Measurements from ENCODE around the gene ZDHHC18.

ZDHHC18 gene

DNA sequence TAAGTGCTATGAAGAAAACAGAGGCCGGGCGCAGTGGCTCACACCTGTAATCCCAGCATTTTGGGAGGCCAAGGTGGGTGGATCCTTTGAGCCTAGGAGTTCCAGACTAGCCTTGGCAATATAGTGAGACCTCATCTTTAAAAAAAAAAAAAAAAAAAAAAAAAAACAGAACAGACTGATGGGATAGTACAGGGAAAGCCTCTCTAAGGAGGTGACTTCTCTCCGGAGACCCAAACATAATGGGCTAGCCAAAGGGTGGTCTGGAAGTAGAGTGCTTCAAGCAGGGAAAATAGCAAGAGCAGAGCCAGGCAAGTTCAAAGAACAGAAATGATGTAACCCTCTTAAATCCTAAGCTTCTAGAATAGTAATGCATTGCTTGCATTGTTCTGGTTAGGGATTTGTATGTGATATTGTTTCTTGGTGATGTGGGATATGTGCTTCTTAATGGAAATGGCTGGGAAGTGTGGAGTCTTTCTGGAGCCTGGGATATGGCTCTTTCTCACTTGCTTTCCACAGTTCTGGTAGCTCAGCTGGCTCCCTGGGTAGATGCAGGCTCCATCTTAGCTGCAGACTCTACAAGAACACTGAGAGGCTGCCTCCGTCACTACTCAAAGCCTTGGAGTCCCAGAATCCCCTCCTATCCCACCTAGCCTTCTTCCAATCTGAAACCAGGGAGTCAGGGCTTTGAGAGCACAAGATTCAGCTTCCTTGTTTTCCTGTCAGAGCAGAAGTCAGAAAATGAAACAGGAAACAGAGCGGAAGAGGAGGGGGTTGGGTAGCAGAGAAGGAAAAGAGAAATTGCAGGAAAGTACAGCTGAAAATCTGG, 40.7 kb upstream of the ZDHHC18 start (continued):
- TF ChIP-seq PPARA (CRISPR knock-in tag; IDR thresholded peaks at IDR 0.05; ENCODE audit: borderline replicate concordance) (no peak), ZNF70 (CRISPR knock-in tag; IDR thresholded peaks at IDR 0.05) (no peak)
- TF ChIP-seq, protein P1, sequence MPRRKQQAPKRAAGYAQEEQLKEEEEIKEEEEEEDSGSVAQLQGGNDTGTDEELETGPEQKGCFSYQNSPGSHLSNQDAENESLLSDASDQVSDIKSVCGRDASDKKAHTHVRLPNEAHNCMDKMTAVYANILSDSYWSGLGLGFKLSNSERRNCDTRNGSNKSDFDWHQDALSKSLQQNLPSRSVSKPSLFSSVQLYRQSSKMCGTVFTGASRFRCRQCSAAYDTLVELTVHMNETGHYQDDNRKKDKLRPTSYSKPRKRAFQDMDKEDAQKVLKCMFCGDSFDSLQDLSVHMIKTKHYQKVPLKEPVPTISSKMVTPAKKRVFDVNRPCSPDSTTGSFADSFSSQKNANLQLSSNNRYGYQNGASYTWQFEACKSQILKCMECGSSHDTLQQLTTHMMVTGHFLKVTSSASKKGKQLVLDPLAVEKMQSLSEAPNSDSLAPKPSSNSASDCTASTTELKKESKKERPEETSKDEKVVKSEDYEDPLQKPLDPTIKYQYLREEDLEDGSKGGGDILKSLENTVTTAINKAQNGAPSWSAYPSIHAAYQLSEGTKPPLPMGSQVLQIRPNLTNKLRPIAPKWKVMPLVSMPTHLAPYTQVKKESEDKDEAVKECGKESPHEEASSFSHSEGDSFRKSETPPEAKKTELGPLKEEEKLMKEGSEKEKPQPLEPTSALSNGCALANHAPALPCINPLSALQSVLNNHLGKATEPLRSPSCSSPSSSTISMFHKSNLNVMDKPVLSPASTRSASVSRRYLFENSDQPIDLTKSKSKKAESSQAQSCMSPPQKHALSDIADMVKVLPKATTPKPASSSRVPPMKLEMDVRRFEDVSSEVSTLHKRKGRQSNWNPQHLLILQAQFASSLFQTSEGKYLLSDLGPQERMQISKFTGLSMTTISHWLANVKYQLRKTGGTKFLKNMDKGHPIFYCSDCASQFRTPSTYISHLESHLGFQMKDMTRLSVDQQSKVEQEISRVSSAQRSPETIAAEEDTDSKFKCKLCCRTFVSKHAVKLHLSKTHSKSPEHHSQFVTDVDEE (CRISPR knock-in tag; IDR thresholded peaks at IDR 0.05) = no peak

DNA sequence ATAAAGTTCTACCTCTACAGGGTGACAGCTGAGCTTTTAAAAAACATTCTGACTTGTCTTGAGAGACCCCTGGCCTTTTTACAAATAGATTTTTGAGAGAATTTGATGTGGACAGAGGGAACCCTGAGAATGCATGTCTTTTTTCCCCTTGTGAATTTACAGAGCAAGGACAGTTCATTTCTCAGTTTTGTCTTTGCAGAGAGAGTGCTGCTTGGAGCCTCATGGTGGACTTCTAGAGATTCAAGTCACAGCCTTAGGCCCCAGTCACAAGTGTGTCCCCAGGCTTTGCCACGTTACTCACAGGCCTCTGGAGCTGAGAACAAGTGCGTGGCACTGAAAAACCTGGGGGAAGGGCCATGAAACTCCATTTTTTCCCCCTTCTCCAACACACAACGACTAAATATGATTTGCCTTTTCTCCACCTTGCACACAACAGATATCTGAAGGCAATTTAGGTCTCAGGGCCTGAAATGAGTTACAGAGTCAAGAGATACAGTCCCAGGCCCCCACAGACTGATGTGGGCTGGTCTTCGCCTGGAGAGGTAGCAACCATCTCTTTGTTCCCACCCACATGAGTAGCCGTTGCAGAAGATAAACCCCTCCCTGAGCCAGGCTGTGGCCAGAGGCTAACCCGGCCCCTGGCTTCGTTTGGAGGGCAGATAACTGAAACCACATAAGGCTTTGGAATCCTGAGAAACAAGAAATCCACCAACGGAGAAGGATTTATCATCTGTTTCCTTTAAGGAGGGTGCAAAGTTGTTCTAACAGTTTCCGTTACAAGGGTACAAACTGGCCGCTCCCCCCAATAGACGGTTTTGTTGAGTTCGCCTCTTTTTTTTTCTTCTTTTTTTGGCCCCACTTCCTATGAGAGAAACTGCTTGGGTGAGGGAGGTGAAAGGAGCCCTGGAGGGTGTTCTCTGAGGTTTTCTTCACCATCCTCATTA, 39.8 kb upstream of the ZDHHC18 start:
- ATAC-seq = peak; percentile 72
- TF ChIP-seq, protein P2, sequence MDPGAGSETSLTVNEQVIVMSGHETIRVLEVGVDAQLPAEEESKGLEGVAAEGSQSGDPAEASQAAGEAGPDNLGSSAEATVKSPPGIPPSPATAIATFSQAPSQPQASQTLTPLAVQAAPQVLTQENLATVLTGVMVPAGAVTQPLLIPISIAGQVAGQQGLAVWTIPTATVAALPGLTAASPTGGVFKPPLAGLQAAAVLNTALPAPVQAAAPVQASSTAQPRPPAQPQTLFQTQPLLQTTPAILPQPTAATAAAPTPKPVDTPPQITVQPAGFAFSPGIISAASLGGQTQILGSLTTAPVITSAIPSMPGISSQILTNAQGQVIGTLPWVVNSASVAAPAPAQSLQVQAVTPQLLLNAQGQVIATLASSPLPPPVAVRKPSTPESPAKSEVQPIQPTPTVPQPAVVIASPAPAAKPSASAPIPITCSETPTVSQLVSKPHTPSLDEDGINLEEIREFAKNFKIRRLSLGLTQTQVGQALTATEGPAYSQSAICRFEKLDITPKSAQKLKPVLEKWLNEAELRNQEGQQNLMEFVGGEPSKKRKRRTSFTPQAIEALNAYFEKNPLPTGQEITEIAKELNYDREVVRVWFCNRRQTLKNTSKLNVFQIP (CRISPR knock-in tag; IDR thresholded peaks at IDR 0.05; ENCODE audit: borderline replicate concordance, low read depth) = no peak
- TF ChIP-seq ARNTL (CRISPR knock-in tag; IDR thresholded peaks at IDR 0.05; ENCODE audit: borderline replicate concordance, low read depth) = no peak
- TF ChIP-seq BACH2 (CRISPR knock-in tag; IDR thresholded peaks at IDR 0.05; ENCODE audit: borderline replicate concordance) = no peak
- no peak for TF ChIP-seq ZNF70 (CRISPR knock-in tag; IDR thresholded peaks at IDR 0.05)

DNA sequence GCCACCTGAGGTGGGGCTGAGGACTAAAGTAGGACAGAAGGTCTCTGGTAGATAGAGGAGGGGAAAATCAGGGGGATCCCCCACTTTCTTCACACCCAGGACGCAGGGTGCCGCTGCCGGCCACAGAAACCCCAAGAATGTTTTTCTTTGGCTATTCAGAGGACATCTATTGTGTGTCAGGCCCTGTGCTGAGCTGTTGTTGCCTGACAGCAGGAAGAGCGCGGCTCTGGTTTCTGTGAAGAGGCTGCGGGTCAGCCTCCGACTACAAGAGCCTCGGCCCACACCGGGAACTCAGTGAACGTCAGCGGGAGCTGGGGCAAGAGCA, 39.1 kb upstream of the ZDHHC18 start:
- TF ChIP-seq PPARA (CRISPR knock-in tag; IDR thresholded peaks at IDR 0.05; ENCODE audit: borderline replicate concordance) (no peak), RARB (CRISPR knock-in tag; IDR thresholded peaks at IDR 0.05) (no peak), BACH2 (CRISPR knock-in tag; IDR thresholded peaks at IDR 0.05; ENCODE audit: borderline replicate concordance) (no peak), CSDC2 (CRISPR knock-in tag; IDR thresholded peaks at IDR 0.05) (no peak)
- TF ChIP-seq, protein P3, sequence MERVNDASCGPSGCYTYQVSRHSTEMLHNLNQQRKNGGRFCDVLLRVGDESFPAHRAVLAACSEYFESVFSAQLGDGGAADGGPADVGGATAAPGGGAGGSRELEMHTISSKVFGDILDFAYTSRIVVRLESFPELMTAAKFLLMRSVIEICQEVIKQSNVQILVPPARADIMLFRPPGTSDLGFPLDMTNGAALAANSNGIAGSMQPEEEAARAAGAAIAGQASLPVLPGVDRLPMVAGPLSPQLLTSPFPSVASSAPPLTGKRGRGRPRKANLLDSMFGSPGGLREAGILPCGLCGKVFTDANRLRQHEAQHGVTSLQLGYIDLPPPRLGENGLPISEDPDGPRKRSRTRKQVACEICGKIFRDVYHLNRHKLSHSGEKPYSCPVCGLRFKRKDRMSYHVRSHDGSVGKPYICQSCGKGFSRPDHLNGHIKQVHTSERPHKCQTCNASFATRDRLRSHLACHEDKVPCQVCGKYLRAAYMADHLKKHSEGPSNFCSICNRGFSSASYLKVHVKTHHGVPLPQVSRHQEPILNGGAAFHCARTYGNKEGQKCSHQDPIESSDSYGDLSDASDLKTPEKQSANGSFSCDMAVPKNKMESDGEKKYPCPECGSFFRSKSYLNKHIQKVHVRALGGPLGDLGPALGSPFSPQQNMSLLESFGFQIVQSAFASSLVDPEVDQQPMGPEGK (CRISPR knock-in tag; IDR thresholded peaks at IDR 0.05; ENCODE audit: borderline replicate concordance) = 0 out of 2 replicates have a peak, but pooled peaks have one; percentile 12
- ATAC-seq = peak; percentile 25

DNA sequence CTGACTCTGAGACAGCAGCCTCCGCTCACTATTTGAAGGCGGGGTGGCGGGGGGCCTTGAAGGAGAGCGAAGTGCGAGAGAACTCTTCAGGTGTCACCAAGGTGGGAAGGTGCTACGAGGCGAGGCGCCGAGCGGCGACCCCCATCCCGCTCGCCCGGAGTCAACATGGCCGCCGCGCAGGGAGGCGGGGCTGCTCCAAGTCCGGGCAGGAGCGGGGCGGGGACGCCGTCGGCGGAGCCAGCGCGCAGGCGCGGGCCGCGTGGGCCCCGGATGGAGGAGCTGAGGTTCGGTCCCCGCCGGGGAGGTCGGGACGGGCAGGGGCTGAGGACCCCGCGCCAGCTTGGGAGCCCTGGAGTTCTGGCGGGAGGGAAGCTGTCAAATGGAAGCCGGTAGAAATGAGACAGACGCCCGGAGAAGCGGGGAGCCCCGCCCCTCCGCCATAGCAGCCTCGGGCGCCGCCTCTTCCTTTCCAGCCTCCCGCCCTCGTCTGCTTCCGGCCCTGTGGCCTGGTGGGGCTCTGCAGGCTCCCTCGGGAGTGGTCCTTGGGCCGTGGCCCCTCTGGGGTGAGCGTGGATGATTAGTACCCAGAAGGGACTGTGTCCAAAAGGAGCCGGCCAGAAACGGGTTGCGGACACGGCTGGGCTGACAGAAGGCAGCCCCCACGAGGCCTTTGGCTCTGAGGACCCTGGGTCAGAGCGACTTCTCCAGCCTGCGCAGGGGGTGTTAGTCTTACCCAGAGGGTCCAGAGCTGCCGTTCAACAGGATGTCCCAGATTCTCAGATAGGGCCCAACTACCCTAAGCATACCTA, 38.6 kb upstream of the ZDHHC18 start, which contains the start of gene PIGV:
Gene PIGV, plus strand, starts transcription at position 245 of the 809 bp plus-strand sequence. CDS start 2,866 bp downstream, outside the sequence.
- TF ChIP-seq ZC3H10 (CRISPR knock-in tag; IDR thresholded peaks at IDR 0.05) = peak; percentile 59; the same call in 1 of the 2 replicates
- no peak for TF ChIP-seq ESRRG (CRISPR knock-in tag; IDR thresholded peaks at IDR 0.05)
- ATAC-seq = peak; percentile 81

DNA sequence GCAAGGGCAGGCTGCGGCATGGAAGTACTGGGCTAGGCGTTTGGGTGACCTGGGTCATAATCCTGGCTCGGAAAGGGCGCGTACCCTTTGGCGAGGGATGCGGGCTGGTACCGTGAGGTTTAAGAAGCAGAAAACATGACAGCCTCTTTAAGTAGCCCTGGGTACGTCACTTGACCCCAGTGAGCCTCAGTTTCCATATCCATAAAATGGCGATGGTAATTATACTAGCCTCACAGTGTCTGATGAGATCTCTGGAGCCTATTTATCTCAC, 38.0 kb upstream of the ZDHHC18 start:
- no peak for ATAC-seq
- TF ChIP-seq ZNF565 (CRISPR knock-in tag; conservative IDR thresholded peaks at IDR 0.05; ENCODE audit: low read depth) = no peak
- TF ChIP-seq RARB (CRISPR knock-in tag; IDR thresholded peaks at IDR 0.05) = no peak
- no peak for TF ChIP-seq ZFP30 (CRISPR knock-in tag; IDR thresholded peaks at IDR 0.05)
- TF ChIP-seq PPARA (CRISPR knock-in tag; IDR thresholded peaks at IDR 0.05; ENCODE audit: borderline replicate concordance) = no peak
- TF ChIP-seq ZFP3 (CRISPR knock-in tag; IDR thresholded peaks at IDR 0.05) = no peak
- no peak for TF ChIP-seq GLIS3 (CRISPR knock-in tag; IDR thresholded peaks at IDR 0.05)
- TF ChIP-seq, protein P2 (CRISPR knock-in tag; IDR thresholded peaks at IDR 0.05; ENCODE audit: borderline replicate concordance, low read depth) = no peak
- TF ChIP-seq, protein P4, sequence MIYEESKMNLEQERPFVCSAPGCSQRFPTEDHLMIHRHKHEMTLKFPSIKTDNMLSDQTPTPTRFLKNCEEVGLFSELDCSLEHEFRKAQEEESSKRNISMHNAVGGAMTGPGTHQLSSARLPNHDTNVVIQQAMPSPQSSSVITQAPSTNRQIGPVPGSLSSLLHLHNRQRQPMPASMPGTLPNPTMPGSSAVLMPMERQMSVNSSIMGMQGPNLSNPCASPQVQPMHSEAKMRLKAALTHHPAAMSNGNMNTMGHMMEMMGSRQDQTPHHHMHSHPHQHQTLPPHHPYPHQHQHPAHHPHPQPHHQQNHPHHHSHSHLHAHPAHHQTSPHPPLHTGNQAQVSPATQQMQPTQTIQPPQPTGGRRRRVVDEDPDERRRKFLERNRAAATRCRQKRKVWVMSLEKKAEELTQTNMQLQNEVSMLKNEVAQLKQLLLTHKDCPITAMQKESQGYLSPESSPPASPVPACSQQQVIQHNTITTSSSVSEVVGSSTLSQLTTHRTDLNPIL (CRISPR knock-in tag; IDR thresholded peaks at IDR 0.05; ENCODE audit: low read depth) = no peak
- no peak for TF ChIP-seq ISL1 (CRISPR knock-in tag; IDR thresholded peaks at IDR 0.05)
- TF ChIP-seq BACH2 (CRISPR knock-in tag; IDR thresholded peaks at IDR 0.05; ENCODE audit: borderline replicate concordance) = no peak
- TF ChIP-seq ZNF8 (CRISPR knock-in tag; IDR thresholded peaks at IDR 0.05) = no peak
- no peak for TF ChIP-seq SNAI2 (CRISPR knock-in tag; IDR thresholded peaks at IDR 0.05)
- TF ChIP-seq, protein P3 (CRISPR knock-in tag; IDR thresholded peaks at IDR 0.05; ENCODE audit: borderline replicate concordance) = no peak

Data from SK-N-SH treated with all-trans-retinoic acid at 6 μM for 48 hours (cell line).